MCF 10A (cell line): Measurements from ENCODE around the gene FBRSL1. TPM values are rescaled to one million over a fixed set of nuclear protein-coding genes. Genes with fewer than 3 reads are reported as not detected.

ENCODE experiments used
- BruUV-seq: library from RNA; stranded (reverse); fragments of 400-500 nt; replicated peaks from 2 replicates; lab custom pipeline; 2021; lab: Mats Ljungman, UMichigan
- CTCF ChIA-PET: fragments of 300-600 bp; sonication (Branson Sonifier 250); formaldehyde crosslinking; extraction: SDS; loops from one replicate; lab custom pipeline; 2021; ENCODE audit warnings: antibody characterized with exemption, inconsistent platforms; lab: Yijun Ruan, JAX
- POLR2A ChIA-PET: fragments of 300-600, 350-650 bp; sonication (Branson Sonifier 250); formaldehyde crosslinking; extraction: SDS; loops from one replicate; lab custom pipeline; 2020; ENCODE audit warnings: antibody characterized with exemption, inconsistent platforms; lab: Yijun Ruan, JAX
- DNase-seq: peaks from one replicate; pipeline ENCODE4 v3.0.0-alpha.2; 2018; ENCODE audit not compliant: unreplicated experiment
- H3K27ac Mint-ChIP-seq: one replicate; pipeline ENCODE4 v1.8.0; 2022; ENCODE audit warnings: mild to moderate bottlenecking, low read depth, mixed read lengths; ENCODE audit not compliant: unreplicated experiment
- H3K27me3 Mint-ChIP-seq: one replicate; pipeline ENCODE4 v1.8.0; 2022; ENCODE audit warnings: mixed read lengths; ENCODE audit not compliant: insufficient read depth, unreplicated experiment
- H3K36me3 Mint-ChIP-seq: one replicate; pipeline ENCODE4 v1.8.0; 2022; ENCODE audit warnings: mild to moderate bottlenecking, moderate library complexity, mixed read lengths; ENCODE audit not compliant: insufficient read depth, unreplicated experiment
- H3K4me1 Mint-ChIP-seq: one replicate; pipeline ENCODE4 v1.8.0; 2022; ENCODE audit warnings: mixed read lengths; ENCODE audit not compliant: insufficient read depth, unreplicated experiment
- H3K4me3 Mint-ChIP-seq: one replicate; pipeline ENCODE4 v1.8.0; 2022; ENCODE audit warnings: mild to moderate bottlenecking, moderate library complexity, mixed read lengths; ENCODE audit not compliant: unreplicated experiment
- H3K9me3 Mint-ChIP-seq: one replicate; pipeline ENCODE4 v1.8.0; 2022; ENCODE audit warnings: mixed read lengths; ENCODE audit not compliant: unreplicated experiment
- intact Hi-C: fragments of 100-400 bp; cut with micrococcal nuclease; formaldehyde crosslinking; loops from 2 replicates; pipeline ENCODE4 v1.14.1; 2022
- total RNA-seq: library from RNA; stranded (reverse); gene quantifications from 2 replicates; pipeline ENCODE4 v1.2.3, GENCODE V29; 2022
- TF ChIP-seq, protein P1 (sequence below): fragments of 200-600 bp; IDR thresholded peaks from one replicate; pipeline ENCODE4 v1.8.0; 2022; ENCODE audit warnings: antibody characterized with exemption, mild to moderate bottlenecking; ENCODE audit not compliant: unreplicated experiment

The FBRSL1 gene
- total RNA-seq, 1 experiment from 2014 or later = 47.4 TPM

DNA sequence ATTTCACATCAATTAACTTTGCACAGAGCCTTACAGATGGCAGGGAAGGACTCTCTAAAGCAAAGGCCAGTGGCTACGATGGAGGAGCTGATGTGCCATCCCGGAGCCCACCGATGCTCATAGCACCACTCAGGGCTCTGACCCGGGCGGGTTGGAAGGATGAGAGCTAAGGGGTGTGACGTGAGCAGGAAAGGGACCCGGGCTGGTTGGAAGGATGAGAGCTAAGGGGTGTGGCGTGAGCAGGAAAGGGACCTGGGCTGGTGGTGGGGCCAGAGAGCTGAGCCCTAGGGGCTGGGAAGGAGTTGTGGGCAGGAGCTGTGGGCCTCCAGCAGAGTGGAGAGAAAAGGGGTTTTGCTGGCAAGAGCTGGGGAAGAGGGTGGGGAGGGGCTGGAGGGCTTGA is 3.8 kb upstream of the FBRSL1 start:
- intact Hi-C loops = no loop called here
- Mint-ChIP-seq H3K9me3 (no peaks in the 10 kb centered on the region), H3K4me3 (no peak overlapping the region), H3K36me3 (no peaks in the 10 kb centered on the region), H3K4me1 (no peaks in the 10 kb centered on the region), H3K27ac (no peak overlapping the region), H3K27me3 (peaks cover 37% of the 10 kb centered on the region)
- POLR2A ChIA-PET = no interaction called here
- CTCF ChIA-PET = interaction anchor here (0.6 kb wide), 2 partner anchors 80 to 177 kb away, joined by 3 read pairs; no protein-coding TSS in a partner anchor
- no peak for DNase-seq
- BruUV-seq = no TSS peak
- TF ChIP-seq, protein P1, sequence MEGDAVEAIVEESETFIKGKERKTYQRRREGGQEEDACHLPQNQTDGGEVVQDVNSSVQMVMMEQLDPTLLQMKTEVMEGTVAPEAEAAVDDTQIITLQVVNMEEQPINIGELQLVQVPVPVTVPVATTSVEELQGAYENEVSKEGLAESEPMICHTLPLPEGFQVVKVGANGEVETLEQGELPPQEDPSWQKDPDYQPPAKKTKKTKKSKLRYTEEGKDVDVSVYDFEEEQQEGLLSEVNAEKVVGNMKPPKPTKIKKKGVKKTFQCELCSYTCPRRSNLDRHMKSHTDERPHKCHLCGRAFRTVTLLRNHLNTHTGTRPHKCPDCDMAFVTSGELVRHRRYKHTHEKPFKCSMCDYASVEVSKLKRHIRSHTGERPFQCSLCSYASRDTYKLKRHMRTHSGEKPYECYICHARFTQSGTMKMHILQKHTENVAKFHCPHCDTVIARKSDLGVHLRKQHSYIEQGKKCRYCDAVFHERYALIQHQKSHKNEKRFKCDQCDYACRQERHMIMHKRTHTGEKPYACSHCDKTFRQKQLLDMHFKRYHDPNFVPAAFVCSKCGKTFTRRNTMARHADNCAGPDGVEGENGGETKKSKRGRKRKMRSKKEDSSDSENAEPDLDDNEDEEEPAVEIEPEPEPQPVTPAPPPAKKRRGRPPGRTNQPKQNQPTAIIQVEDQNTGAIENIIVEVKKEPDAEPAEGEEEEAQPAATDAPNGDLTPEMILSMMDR = no peak

DNA sequence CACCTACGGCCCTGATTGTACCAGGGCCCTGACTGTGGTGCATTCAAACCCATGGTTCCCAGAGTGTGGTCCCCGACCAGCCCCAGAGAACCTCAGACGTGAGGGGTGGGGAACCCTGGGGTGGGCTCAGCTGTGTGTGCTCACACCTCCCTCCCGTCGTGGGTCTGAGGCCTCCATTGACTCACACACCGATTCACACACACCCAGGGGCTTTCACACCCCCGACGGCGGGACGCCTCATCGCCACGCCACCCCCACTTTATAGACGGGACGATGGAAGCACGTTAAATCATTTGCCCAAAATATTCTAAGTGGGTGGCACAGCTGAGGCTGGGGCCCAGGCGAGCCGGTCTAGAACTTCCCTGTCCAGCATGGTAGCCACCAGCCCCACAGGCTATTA is 3.4 kb upstream of the FBRSL1 start:
- POLR2A ChIA-PET = no interaction called here
- H3K27ac Mint-ChIP-seq = no peak overlapping the region
- H3K4me1 Mint-ChIP-seq = no peaks in the 10 kb centered on the region
- peaks cover 33% of the 10 kb centered on the region for H3K27me3 Mint-ChIP-seq
- no peaks in the 10 kb centered on the region for H3K36me3 Mint-ChIP-seq
- TF ChIP-seq, protein P1 = no peak
- BruUV-seq = no TSS peak
- H3K9me3 Mint-ChIP-seq = no peaks in the 10 kb centered on the region
- intact Hi-C loops = no loop called here
- no peak overlapping the region for H3K4me3 Mint-ChIP-seq
- CTCF ChIA-PET = interaction anchor here (0.6 kb wide), 1 partner anchor 176 kb away, joined by 3 read pairs; no protein-coding TSS in a partner anchor
- no peak for DNase-seq

DNA sequence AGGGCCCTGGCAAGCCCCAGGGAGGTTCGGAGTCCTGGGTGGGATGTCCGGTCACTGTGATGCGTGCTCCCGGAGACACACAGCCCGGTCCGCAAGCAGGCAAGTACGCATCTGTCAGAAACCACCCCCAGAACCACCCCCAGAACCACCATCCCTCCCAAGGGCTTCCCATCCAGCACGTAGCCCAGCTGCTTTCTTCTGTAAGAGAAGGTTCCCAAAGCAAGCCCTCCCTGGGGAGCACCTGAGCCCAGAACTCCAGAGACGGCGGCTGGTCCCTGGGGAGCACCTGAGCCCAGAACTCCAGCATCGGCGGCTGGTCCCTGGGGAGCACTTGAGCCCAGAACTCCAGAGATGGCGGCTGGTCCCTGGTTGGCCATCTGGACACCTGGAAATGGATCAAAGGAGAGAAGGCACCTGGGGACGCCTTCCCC is 2.6 kb upstream of the FBRSL1 start:
- no TSS peak for BruUV-seq
- TF ChIP-seq, protein P1 = no peak
- intact Hi-C loops = no loop called here
- Mint-ChIP-seq H3K4me1 (peaks cover 5% of the 10 kb centered on the region), H3K27ac (no peak overlapping the region), H3K36me3 (no peaks in the 10 kb centered on the region), H3K9me3 (no peaks in the 10 kb centered on the region), H3K27me3 (peaks cover 25% of the 10 kb centered on the region), H3K4me3 (no peak overlapping the region)
- DNase-seq = no peak
- ChIA-PET CTCF (no interaction called here), POLR2A (no interaction called here)

DNA sequence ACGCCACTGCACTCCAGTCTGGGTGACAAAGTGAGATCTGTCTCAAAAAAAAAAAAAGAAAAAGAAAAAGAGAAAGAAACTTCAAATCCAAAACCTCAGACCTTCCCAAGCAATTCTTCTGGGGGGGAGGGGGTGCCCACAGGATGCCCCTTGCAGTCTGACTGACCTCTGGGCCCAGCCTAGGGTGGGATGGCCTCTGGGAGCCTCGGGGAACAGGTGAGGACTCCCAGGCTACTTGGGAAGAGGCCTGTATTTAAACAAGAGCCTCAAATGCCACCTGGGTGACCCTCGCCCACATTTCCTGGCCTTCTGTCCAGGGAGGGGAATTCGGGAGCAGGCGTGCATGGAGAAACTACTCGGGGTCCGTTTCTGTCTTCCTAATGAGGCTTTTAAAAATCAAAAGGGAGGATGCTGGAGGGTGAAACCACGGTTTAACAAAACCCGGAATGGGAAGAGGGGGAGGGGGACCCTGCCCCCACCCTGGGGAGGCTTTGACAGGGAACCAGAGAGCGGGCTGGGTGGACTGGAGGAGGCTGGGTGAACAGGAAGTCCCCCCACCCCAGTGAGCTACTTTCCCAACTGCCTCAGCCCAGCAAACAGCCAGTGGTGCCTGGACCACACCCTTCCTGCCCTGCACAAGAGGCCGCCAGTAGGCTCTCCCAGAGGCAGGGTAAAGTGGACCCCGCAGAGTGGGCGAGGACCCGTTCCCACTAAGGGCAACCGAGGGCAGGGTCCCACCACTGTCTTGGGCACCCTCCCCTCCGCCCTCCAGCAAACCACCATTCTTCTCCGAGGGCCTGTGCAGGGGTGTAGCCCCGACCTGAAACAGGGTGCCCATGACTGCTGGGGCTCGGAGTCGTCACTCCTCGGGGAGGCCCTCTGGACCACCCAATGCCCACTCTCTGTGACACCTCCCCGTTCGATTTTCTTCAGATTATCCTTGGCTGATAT is 1.5 kb upstream of the FBRSL1 start:
- Mint-ChIP-seq H3K36me3 (no peaks in the 10 kb centered on the region), H3K4me3 (peak overlapping the region; percentile 28), H3K27me3 (peaks cover 17% of the 10 kb centered on the region), H3K27ac (no peak overlapping the region), H3K4me1 (peaks cover 8% of the 10 kb centered on the region), H3K9me3 (no peaks in the 10 kb centered on the region)
- CTCF ChIA-PET = no interaction called here
- intact Hi-C loops = no loop called here
- BruUV-seq = no TSS peak
- DNase-seq = no peak
- POLR2A ChIA-PET = no interaction called here
- TF ChIP-seq, protein P1 = no peak
